SHP77 (cell line): ENCODE measurements around the gene DPH7.
"Not testable (repeated sequence)": the region's sequence is repeated elsewhere in the genome, so short reads cannot be mapped to it uniquely, and the experiment has no call there.

Experiments
- DNase-seq, 2 experiments: peaks; one replicate each; lab custom pipeline; 2025; lab: John Stamatoyannopoulos, UW

DPH7 gene

GRCh38 chr9:137606005-137606621, 27.4 kb upstream of the DPH7 start:
- peak in 1 of 2 experiments; percentile 37 for DNase-seq

- DNase-seq, result peak; percentile 69 to 87
Observed at GRCh38 chr9:137605121-137606004, 26.6 kb upstream of the DPH7 start, which contains the start of gene ARRDC1. ARRDC1 (plus strand) TSS chr9:137605686; CDS start chr9:137605718, 32 bp downstream.

- no peak for DNase-seq
Observed at GRCh38 chr9:137604345-137605086, 25.8 kb upstream of the DPH7 start.

- no peak for DNase-seq
Observed at GRCh38 chr9:137603879-137604278, 25.2 kb upstream of the DPH7 start.

GRCh38 chr9:137602661-137603060, 23.9 kb upstream of the DPH7 start:
- no peak for DNase-seq

- DNase-seq, result no peak
Observed at GRCh38 chr9:137598943-137599342, 20.2 kb upstream of the DPH7 start.

GRCh38 chr9:137596577-137596976, 17.9 kb upstream of the DPH7 start:
- DNase-seq, result not testable (repeated sequence)

GRCh38 chr9:137593176-137593575, 14.5 kb upstream of the DPH7 start:
- no peak for DNase-seq

- DNase-seq, result no peak
Observed at GRCh38 chr9:137592767-137593166, 14.0 kb upstream of the DPH7 start.

GRCh38 chr9:137590469-137591383, 12.0 kb upstream of the DPH7 start, which contains the start of gene ZMYND19:
ZMYND19 (minus strand) TSS chr9:137590512; CDS start chr9:137590263, 249 bp downstream.
- peak; percentile 75 to 85 for DNase-seq

- no peak for DNase-seq
Observed at GRCh38 chr9:137590123-137590468, 11.4 kb upstream of the DPH7 start.

- DNase-seq, result no peak
Observed at GRCh38 chr9:137589441-137590122, 10.9 kb upstream of the DPH7 start.

GRCh38 chr9:137588891-137589290, 10.2 kb upstream of the DPH7 start:
- DNase-seq, result no peak

GRCh38 chr9:137588311-137588710, 9.6 kb upstream of the DPH7 start:
- no peak for DNase-seq

- no peak for DNase-seq
Observed at GRCh38 chr9:137586854-137587253, 8.1 kb upstream of the DPH7 start.

- no peak for DNase-seq
Observed at GRCh38 chr9:137583957-137584356, 5.2 kb upstream of the DPH7 start.

- DNase-seq, result no peak
Observed at GRCh38 chr9:137583347-137583746, 4.6 kb upstream of the DPH7 start.

- no peak for DNase-seq
Observed at GRCh38 chr9:137582286-137582860, 3.6 kb upstream of the DPH7 start.

GRCh38 chr9:137581361-137582285, 2.9 kb upstream of the DPH7 start:
- DNase-seq, result no peak
